ENCODE data around the gene FBLN1.
A peak's percentile ranks its signal among the peaks of the same experiment; 100 is the strongest.

DNA sequence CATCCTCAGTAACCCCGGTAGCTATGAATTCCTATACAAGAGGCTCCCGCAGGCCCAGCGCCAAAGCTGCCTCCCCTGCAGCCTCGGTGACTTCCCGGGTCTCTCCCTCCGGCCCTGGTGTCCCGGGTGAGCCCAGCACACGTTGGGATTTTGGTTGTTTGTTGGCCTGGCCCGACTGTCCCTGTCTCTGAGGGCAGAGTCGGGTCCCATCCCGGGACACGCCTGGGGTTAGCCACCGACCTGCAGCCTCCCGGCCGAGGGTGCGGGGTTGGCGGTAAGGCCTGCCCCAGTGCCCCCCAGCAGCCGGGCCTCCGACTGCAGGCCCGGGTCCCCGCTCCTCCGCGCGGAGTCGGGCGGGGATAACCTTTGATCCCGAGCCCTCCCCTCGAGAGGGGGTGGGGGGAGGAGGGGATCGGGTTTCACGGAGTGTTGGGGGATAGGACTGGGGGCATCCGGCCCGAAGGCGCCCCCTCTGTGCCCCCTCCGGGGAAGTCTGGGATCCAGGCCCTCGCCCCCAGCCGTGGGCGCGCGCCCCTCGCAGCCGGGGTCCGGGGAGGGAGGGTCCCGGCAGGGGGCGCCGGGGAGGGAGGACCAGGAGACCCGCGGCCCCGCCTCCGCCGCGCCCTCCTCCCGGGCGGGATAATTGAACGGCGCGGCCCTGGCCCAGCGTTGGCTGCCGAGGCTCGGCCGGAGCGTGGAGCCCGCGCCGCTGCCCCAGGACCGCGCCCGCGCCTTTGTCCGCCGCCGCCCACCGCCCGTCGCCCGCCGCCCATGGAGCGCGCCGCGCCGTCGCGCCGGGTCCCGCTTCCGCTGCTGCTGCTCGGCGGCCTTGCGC is at the start of gene FBLN1:
- TF ChIP-seq EP300 (conservative IDR thresholded peaks at IDR 0.05; ENCODE audit: poor library complexity, severe bottlenecking) (no peak), MXI1 (conservative IDR thresholded peaks at IDR 0.05; ENCODE audit: poor library complexity, severe bottlenecking) (no peak)
- TF ChIP-seq, protein P1, sequence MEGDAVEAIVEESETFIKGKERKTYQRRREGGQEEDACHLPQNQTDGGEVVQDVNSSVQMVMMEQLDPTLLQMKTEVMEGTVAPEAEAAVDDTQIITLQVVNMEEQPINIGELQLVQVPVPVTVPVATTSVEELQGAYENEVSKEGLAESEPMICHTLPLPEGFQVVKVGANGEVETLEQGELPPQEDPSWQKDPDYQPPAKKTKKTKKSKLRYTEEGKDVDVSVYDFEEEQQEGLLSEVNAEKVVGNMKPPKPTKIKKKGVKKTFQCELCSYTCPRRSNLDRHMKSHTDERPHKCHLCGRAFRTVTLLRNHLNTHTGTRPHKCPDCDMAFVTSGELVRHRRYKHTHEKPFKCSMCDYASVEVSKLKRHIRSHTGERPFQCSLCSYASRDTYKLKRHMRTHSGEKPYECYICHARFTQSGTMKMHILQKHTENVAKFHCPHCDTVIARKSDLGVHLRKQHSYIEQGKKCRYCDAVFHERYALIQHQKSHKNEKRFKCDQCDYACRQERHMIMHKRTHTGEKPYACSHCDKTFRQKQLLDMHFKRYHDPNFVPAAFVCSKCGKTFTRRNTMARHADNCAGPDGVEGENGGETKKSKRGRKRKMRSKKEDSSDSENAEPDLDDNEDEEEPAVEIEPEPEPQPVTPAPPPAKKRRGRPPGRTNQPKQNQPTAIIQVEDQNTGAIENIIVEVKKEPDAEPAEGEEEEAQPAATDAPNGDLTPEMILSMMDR (IDR thresholded peaks at IDR 0.05; ENCODE audit: poor library complexity, severe bottlenecking): peak; percentile 40
- TF ChIP-seq, protein P2, sequence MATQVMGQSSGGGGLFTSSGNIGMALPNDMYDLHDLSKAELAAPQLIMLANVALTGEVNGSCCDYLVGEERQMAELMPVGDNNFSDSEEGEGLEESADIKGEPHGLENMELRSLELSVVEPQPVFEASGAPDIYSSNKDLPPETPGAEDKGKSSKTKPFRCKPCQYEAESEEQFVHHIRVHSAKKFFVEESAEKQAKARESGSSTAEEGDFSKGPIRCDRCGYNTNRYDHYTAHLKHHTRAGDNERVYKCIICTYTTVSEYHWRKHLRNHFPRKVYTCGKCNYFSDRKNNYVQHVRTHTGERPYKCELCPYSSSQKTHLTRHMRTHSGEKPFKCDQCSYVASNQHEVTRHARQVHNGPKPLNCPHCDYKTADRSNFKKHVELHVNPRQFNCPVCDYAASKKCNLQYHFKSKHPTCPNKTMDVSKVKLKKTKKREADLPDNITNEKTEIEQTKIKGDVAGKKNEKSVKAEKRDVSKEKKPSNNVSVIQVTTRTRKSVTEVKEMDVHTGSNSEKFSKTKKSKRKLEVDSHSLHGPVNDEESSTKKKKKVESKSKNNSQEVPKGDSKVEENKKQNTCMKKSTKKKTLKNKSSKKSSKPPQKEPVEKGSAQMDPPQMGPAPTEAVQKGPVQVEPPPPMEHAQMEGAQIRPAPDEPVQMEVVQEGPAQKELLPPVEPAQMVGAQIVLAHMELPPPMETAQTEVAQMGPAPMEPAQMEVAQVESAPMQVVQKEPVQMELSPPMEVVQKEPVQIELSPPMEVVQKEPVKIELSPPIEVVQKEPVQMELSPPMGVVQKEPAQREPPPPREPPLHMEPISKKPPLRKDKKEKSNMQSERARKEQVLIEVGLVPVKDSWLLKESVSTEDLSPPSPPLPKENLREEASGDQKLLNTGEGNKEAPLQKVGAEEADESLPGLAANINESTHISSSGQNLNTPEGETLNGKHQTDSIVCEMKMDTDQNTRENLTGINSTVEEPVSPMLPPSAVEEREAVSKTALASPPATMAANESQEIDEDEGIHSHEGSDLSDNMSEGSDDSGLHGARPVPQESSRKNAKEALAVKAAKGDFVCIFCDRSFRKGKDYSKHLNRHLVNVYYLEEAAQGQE (IDR thresholded peaks at IDR 0.05; ENCODE audit: borderline replicate concordance): no peak

Data from neural cell (in vitro differentiated cells).